Caco-2 (cell line): ENCODE measurements around the gene MYO5C. TPM values are rescaled to one million over a fixed set of nuclear protein-coding genes. Genes with fewer than 3 reads are reported as not detected.

Experiments used
- BruUV-seq: library from RNA; stranded (reverse); fragments of 400-500 nt; replicated peaks from 2 replicates; lab custom pipeline; 2021; lab: Mats Ljungman, UMichigan
- CTCF ChIA-PET: fragments of 300-600 bp; sonication (Branson Sonifier 250); formaldehyde crosslinking; loops from one replicate; lab custom pipeline; 2022; ENCODE audit warnings: antibody characterized with exemption; lab: Charles Lee
- POLR2A ChIA-PET: fragments of 300-600 bp; sonication (Branson Sonifier 250); formaldehyde crosslinking; loops from one replicate; lab custom pipeline; 2022; ENCODE audit warnings: antibody characterized with exemption; lab: Charles Lee
- DNase-seq, 2 experiments: peaks; one replicate each; pipeline versions ENCODE4 v3.0.0 to v3.0.0-alpha.2; 2020 to 2022
- H3K27me3 ChIP-seq: replicated peaks from 2 replicates; pipeline ENCODE4 v1.6.0; 2011; ENCODE audit warnings: low read length; ENCODE audit not compliant: control insufficient read depth, insufficient read depth
- H3K36me3 ChIP-seq: 2 replicates; pipeline ENCODE4 v1.5.1; 2011; ENCODE audit warnings: low read length; ENCODE audit not compliant: control insufficient read depth, insufficient read depth
- H3K4me1 ChIP-seq: fragments of 250-450 bp; sonication (Bioruptor Pico); 2 replicates; pipeline ENCODE4 v1.5.1; 2020; ENCODE audit warnings: mild to moderate bottlenecking
- H3K4me3 ChIP-seq: 2 replicates; pipeline ENCODE4 v1.5.1; 2011; ENCODE audit warnings: low read depth, mild to moderate bottlenecking, control low read depth, low read length
- H3K9me3 ChIP-seq: fragments of 250-450 bp; sonication (Bioruptor Pico); 2 replicates; pipeline ENCODE4 v1.5.1; 2020; ENCODE audit warnings: mild to moderate bottlenecking, moderate library complexity
- H3K27ac Mint-ChIP-seq: one replicate; pipeline ENCODE4 v1.8.0; 2022; ENCODE audit warnings: mixed read lengths; ENCODE audit not compliant: unreplicated experiment
- H3K27me3 Mint-ChIP-seq: one replicate; pipeline ENCODE4 v1.8.0; 2022; ENCODE audit warnings: mixed read lengths; ENCODE audit not compliant: insufficient read depth, unreplicated experiment
- H3K36me3 Mint-ChIP-seq: one replicate; pipeline ENCODE4 v1.8.0; 2022; ENCODE audit warnings: mild to moderate bottlenecking, mixed read lengths; ENCODE audit not compliant: insufficient read depth, unreplicated experiment
- H3K4me1 Mint-ChIP-seq: one replicate; pipeline ENCODE4 v1.8.0; 2022; ENCODE audit warnings: low read depth, mixed read lengths; ENCODE audit not compliant: unreplicated experiment
- H3K4me3 Mint-ChIP-seq: one replicate; pipeline ENCODE4 v1.8.0; 2022; ENCODE audit warnings: mild to moderate bottlenecking, moderate library complexity, mixed read lengths; ENCODE audit not compliant: unreplicated experiment
- H3K9me3 Mint-ChIP-seq: one replicate; pipeline ENCODE4 v1.8.0; 2022; ENCODE audit warnings: mixed read lengths; ENCODE audit not compliant: unreplicated experiment
- intact Hi-C: fragments of 100-400 bp; cut with micrococcal nuclease; formaldehyde crosslinking; loops from one replicate; pipeline ENCODE4 v1.10.0; 2022; ENCODE audit not compliant: unreplicated experiment
- total RNA-seq: library from RNA; stranded (reverse); gene quantifications from 2 replicates; pipeline ENCODE4 v1.2.3, GENCODE V29; 2022
- TF ChIP-seq, protein P1 (sequence below), 2 experiments: fragments of 200-600 bp in 1 of 2; IDR thresholded peaks; 1 replicate in 1 of 2; 2 replicates in 1 of 2; pipeline versions ENCODE4 v1.5.1 to v1.8.0; 2011 to 2022; ENCODE audit warnings: antibody characterized with exemption in 1 of 2, control low read depth in 1 of 2, inconsistent platforms in 1 of 2, low read depth in 1 of 2, low read length in 1 of 2, mild to moderate bottlenecking in 1 of 2, moderate library complexity in 1 of 2; ENCODE audit not compliant: insufficient read depth in 1 of 2, severe bottlenecking in 1 of 2, unreplicated experiment in 1 of 2

MYO5C gene
- total RNA-seq, 1 experiment from 2014 or later, result 33.5 TPM

DNA sequence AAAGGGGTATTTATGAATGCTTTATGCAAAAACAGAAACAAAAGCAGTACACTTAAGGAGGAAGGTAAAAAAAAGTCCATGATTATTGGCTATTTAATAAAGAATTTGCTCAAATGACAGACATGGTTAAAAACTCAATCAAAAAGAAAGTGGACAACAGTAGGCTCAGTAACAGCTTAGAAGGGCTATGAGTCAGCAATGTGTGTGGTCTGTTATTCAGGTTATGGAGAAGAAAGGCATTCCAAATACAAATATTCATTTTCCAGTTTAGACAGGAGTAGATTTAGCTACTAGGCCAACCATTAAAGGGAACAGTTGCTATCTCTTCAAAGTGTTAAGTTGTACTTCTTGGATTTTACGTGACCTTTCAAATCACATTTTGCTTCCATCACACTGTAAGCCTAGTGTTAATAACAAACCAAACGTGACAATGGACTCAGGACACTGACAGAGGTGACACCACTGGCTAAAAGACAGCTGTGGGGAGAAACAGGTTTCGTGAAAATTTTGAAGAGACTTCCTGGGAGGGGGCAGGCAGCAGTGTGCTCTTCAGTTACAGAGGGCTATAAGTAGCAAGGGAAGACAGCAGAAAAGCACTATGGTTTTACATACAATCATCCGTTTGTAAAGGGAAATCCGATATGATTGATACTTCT is 41.7 kb upstream of the MYO5C start:
- no peak overlapping the region for H3K4me3 ChIP-seq
- no peaks in the 10 kb centered on the region for H3K27me3 ChIP-seq
- H3K9me3 Mint-ChIP-seq, result no peaks in the 10 kb centered on the region
- intact Hi-C loops, result loop anchor here (2.0 kb wide), 1 partner anchor 81 kb away; no protein-coding TSS in a partner anchor
- H3K4me1 ChIP-seq, result peaks cover 5% of the 10 kb centered on the region; the same call in 1 of the 2 replicates
- POLR2A ChIA-PET, result no interaction called here
- H3K36me3 Mint-ChIP-seq, result no peaks in the 10 kb centered on the region
- no peaks in the 10 kb centered on the region for H3K4me1 Mint-ChIP-seq
- H3K9me3 ChIP-seq, result no peaks in the 10 kb centered on the region
- no peaks in the 10 kb centered on the region for H3K27me3 Mint-ChIP-seq
- no TSS peak for BruUV-seq
- H3K4me3 Mint-ChIP-seq, result no peak overlapping the region
- no peak overlapping the region for H3K27ac Mint-ChIP-seq
- CTCF ChIA-PET, result interaction anchor here (1.1 kb wide), 1 partner anchor 49 kb away, joined by 4 read pairs; no protein-coding TSS in a partner anchor
- TF ChIP-seq, protein P1, sequence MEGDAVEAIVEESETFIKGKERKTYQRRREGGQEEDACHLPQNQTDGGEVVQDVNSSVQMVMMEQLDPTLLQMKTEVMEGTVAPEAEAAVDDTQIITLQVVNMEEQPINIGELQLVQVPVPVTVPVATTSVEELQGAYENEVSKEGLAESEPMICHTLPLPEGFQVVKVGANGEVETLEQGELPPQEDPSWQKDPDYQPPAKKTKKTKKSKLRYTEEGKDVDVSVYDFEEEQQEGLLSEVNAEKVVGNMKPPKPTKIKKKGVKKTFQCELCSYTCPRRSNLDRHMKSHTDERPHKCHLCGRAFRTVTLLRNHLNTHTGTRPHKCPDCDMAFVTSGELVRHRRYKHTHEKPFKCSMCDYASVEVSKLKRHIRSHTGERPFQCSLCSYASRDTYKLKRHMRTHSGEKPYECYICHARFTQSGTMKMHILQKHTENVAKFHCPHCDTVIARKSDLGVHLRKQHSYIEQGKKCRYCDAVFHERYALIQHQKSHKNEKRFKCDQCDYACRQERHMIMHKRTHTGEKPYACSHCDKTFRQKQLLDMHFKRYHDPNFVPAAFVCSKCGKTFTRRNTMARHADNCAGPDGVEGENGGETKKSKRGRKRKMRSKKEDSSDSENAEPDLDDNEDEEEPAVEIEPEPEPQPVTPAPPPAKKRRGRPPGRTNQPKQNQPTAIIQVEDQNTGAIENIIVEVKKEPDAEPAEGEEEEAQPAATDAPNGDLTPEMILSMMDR (IDR thresholded peaks at IDR 0.05; ENCODE audit: insufficient read depth in 1 of 2, low read depth in 1 of 2, low read length in 1 of 2, severe bottlenecking in 1 of 2, unreplicated experiment in 1 of 2), result no peak
- no peak for DNase-seq
- H3K36me3 ChIP-seq, result no peaks in the 10 kb centered on the region

DNA sequence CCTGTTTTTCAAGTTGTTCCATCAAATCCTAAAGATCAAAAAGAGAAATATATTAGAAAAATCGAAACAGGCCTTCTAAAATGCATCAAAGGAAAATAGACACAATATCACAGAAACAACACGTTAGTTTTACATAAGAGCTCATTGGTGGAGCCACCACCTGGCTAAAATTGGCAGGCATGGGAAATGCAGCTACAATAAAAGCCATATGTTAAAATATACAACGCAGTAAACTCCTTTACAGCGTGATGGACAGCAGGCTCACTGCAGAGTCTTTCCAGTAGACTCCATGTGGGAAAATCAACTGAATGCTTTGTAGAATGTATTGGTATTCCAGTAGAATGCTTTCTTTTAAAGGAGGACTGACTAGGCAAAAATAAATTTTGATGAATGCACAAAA is 40.9 kb upstream of the MYO5C start:
- no peak for DNase-seq
- no TSS peak for BruUV-seq
- H3K4me1 Mint-ChIP-seq, result no peaks in the 10 kb centered on the region

DNA sequence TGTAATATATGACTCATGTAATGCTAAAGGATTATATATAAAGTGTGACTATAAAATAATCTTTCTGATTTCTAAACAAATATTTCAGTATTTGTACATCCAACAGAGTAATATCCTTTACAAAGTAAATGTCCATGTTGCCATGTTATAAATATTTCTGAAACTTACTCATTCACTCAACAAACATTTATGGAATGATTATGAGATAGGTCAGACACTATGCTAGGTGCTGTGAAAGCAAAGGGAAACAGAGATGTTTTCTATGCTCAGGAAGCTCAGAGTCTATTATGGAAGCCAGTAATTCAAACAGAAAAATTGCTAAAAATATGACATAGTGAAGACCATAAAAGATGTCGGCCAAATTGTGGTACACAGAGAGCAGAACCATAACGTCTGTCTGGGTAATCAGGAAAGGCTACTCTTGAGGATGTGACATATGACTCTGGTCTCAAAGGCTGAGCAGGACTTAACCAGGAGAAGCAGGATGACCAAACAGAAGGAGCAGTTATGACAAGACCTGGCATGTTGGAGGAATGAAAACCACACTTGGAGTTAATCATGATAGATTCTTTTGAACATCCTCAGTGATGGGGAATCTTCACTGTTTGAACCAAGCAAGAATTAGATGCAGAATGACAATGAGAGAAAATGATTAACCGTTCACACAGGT is 39.0 kb upstream of the MYO5C start:
- no peaks in the 10 kb centered on the region for H3K36me3 Mint-ChIP-seq
- no peak overlapping the region for H3K27ac Mint-ChIP-seq
- Histone ChIP-seq H3K9me3 (no peaks in the 10 kb centered on the region), H3K4me1 (peaks cover 5% of the 10 kb centered on the region; the same call in 1 of the 2 replicates), H3K4me3 (no peak overlapping the region), H3K27me3 (no peaks in the 10 kb centered on the region), H3K36me3 (no peaks in the 10 kb centered on the region)
- ChIA-PET CTCF (interaction anchor here (0.7 kb wide), 1 partner anchor 63 kb away, joined by 5 read pairs; no protein-coding TSS in a partner anchor), POLR2A (no interaction called here)
- no peaks in the 10 kb centered on the region for H3K27me3 Mint-ChIP-seq
- intact Hi-C loops, result loop anchor here (5.0 kb wide), 1 partner anchor 233 kb away; the partner anchor contains the start of gene ARPP19
- no peaks in the 10 kb centered on the region for H3K4me1 Mint-ChIP-seq
- no peaks in the 10 kb centered on the region for H3K9me3 Mint-ChIP-seq
- H3K4me3 Mint-ChIP-seq, result no peak overlapping the region
- TF ChIP-seq, protein P1 (IDR thresholded peaks at IDR 0.05; ENCODE audit: insufficient read depth in 1 of 2, low read depth in 1 of 2, low read length in 1 of 2, severe bottlenecking in 1 of 2, unreplicated experiment in 1 of 2), result no peak
- no TSS peak for BruUV-seq
- no peak for DNase-seq

More for the DNA sequence above, 40.9 kb upstream of the MYO5C start:
- CTCF ChIA-PET, result interaction anchor here (0.7 to 1.1 kb wide), 2 partner anchors 48 to 82 kb away, joined by 3 to 4 read pairs; no protein-coding TSS in a partner anchor
- no peak overlapping the region for H3K4me3 Mint-ChIP-seq
- TF ChIP-seq, protein P1 (IDR thresholded peaks at IDR 0.05; ENCODE audit: insufficient read depth in 1 of 2, low read depth in 1 of 2, low read length in 1 of 2, severe bottlenecking in 1 of 2, unreplicated experiment in 1 of 2), result peak in 1 of 2 experiments; percentile 29
- H3K27me3 Mint-ChIP-seq, result no peaks in the 10 kb centered on the region
- Histone ChIP-seq H3K36me3 (no peaks in the 10 kb centered on the region), H3K4me1 (peaks cover 5% of the 10 kb centered on the region; the same call in 1 of the 2 replicates), H3K4me3 (no peak overlapping the region), H3K9me3 (no peaks in the 10 kb centered on the region), H3K27me3 (no peaks in the 10 kb centered on the region)
- H3K27ac Mint-ChIP-seq, result no peak overlapping the region
- no peaks in the 10 kb centered on the region for H3K9me3 Mint-ChIP-seq
- POLR2A ChIA-PET, result no interaction called here
- intact Hi-C loops, result loop anchor here (2.0 kb wide), 1 partner anchor 80 kb away; no protein-coding TSS in a partner anchor
- H3K36me3 Mint-ChIP-seq, result no peaks in the 10 kb centered on the region
